Activated naive CD8-positive, alpha-beta T cell treated with anti-CD3 and anti-CD28 coated beads, Interleukin-2, amount 50 U/mL, for 24 hours (primary cell): Measurements from ENCODE around the gene TRIM16.
"Not testable (repeated sequence)": the region's sequence is repeated elsewhere in the genome, so short reads cannot be mapped to it uniquely, and the experiment has no call there.

Source experiments
- ATAC-seq: fragments of 150-1000 bp; cut with Tn5 transposase; one replicate; pipeline ENCODE4 v1.10.0; 2021
- DNase-seq: peaks from one replicate; pipeline ENCODE4 v3.0.0; 2021
- H3K27ac Mint-ChIP-seq: one replicate; pipeline ENCODE4 v1.8.0; 2021; ENCODE audit warnings: mild to moderate bottlenecking, mixed read lengths
- H3K27me3 Mint-ChIP-seq: one replicate; pipeline ENCODE4 v1.8.0; 2021; ENCODE audit warnings: mixed read lengths
- H3K36me3 Mint-ChIP-seq: one replicate; pipeline ENCODE4 v1.8.0; 2021; ENCODE audit warnings: low read depth, mixed read lengths
- H3K4me1 Mint-ChIP-seq: one replicate; pipeline ENCODE4 v1.8.0; 2021; ENCODE audit warnings: mixed read lengths
- H3K4me3 Mint-ChIP-seq: one replicate; pipeline ENCODE4 v1.8.0; 2021; ENCODE audit warnings: mild to moderate bottlenecking, moderate library complexity, mixed read lengths
- H3K9me3 Mint-ChIP-seq: one replicate; pipeline ENCODE4 v1.8.0; 2021; ENCODE audit warnings: mixed read lengths

TRIM16 gene

GRCh38 chr17:15649861-15650421 is 34.2 kb downstream of the TRIM16 start:
- Mint-ChIP-seq H3K4me1 (peaks cover 3% of the 10 kb centered on the region), H3K27me3 (no peaks in the 10 kb centered on the region), H3K9me3 (no peaks in the 10 kb centered on the region), H3K36me3 (peaks cover 6% of the 10 kb centered on the region), H3K4me3 (no peak overlapping the region), H3K27ac (no peak overlapping the region)
- DNase-seq: no peak
- no peak for ATAC-seq

- Mint-ChIP-seq H3K27me3 (no peaks in the 10 kb centered on the region), H3K27ac (no peak overlapping the region), H3K4me3 (no peak overlapping the region), H3K36me3 (peaks cover 5% of the 10 kb centered on the region), H3K4me1 (peaks cover 3% of the 10 kb centered on the region), H3K9me3 (no peaks in the 10 kb centered on the region)
- ATAC-seq: no peak
- no peak for DNase-seq
Observed at GRCh38 chr17:15648386-15648785, 35.7 kb downstream of the TRIM16 start.

GRCh38 chr17:15645942-15646312 is 38.2 kb downstream of the TRIM16 start:
- H3K4me1 Mint-ChIP-seq, H3K36me3 Mint-ChIP-seq, H3K27me3 Mint-ChIP-seq, H3K27ac Mint-ChIP-seq, DNase-seq, H3K4me3 Mint-ChIP-seq, H3K9me3 Mint-ChIP-seq, ATAC-seq: not testable (repeated sequence)

GRCh38 chr17:15645099-15645941 is 38.8 kb downstream of the TRIM16 start:
- not testable (repeated sequence) for H3K4me3 Mint-ChIP-seq

GRCh38 chr17:15642505-15643251 is 41.4 kb downstream of the TRIM16 start:
- not testable (repeated sequence) for H3K4me1 Mint-ChIP-seq, DNase-seq, H3K36me3 Mint-ChIP-seq, H3K9me3 Mint-ChIP-seq, ATAC-seq, H3K4me3 Mint-ChIP-seq, H3K27ac Mint-ChIP-seq, H3K27me3 Mint-ChIP-seq

More at GRCh38 chr17:15645099-15645941, 38.8 kb downstream of the TRIM16 start:
- not testable (repeated sequence) for DNase-seq, H3K9me3 Mint-ChIP-seq, H3K36me3 Mint-ChIP-seq, H3K27me3 Mint-ChIP-seq, H3K4me1 Mint-ChIP-seq, H3K27ac Mint-ChIP-seq, ATAC-seq

DNA sequence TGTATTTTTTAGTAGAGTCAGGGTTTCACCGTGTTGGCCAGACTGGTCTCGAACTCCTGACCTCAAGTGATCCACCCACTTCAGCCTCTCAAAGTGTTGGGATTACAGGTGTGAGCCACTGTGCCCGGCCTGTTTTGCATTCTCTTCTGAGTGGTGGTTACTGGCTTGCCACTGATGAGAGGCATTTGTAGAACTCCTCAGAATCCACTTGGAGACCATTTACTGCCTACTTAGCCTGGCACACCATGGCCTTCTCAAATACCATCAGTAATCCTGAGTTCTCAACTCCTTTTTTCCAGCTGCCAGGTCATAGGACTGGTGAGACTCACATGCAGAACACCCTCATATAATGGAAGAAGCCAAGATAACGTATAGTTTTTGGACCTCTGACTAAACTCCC is 42.1 kb downstream of the TRIM16 start:
- not testable (repeated sequence) for H3K4me1 Mint-ChIP-seq, H3K4me3 Mint-ChIP-seq, ATAC-seq, DNase-seq, H3K27me3 Mint-ChIP-seq, H3K36me3 Mint-ChIP-seq, H3K9me3 Mint-ChIP-seq, H3K27ac Mint-ChIP-seq

DNA sequence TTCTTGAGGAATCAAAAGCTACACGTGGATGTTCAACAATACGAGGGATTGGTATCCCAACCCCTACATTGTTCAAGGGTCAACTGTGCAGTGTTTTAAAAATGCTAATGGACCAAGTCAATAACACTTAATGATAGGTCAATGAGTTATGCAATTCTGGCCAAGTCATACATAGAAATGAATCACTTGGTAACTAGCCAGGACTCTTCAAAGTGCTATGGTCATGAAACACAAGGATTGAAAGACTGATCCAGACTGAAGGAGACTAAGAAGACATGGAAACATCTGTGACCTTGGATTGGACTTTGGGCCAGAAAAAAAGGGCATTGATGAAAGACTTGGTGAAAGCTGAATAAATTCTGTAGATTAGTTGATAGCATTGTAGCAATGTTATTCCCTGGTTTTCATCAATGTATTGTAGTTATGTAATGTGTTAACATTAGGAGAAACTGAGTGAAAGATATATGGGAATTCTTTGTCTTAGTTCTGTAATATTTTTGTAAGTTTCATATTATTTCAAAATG is 53.1 kb downstream of the TRIM16 start:
- H3K27ac Mint-ChIP-seq, H3K9me3 Mint-ChIP-seq, H3K27me3 Mint-ChIP-seq, H3K4me3 Mint-ChIP-seq, H3K4me1 Mint-ChIP-seq, ATAC-seq, DNase-seq: not testable (repeated sequence)
- peaks cover 16% of the 10 kb centered on the region for H3K36me3 Mint-ChIP-seq

DNA sequence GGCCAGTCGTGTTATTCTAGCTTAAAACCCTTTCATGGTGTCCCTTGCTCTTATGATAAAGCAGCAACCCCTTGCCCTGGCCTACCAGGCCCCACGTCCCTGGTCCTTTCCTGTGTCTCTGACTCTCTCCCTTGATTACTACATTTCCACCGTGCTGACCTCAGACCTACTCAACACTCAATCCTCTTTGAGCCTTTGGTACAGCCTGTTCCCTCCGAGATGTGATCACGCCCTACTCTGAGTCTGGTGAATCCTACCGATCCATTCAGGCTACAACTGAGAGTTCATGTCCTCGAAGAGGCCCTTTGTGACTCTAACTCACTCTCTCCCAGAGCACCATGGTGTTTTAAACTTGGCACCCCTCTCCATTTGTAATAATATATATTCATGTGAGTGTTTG is 54.1 kb downstream of the TRIM16 start:
- not testable (repeated sequence) for ATAC-seq, H3K27ac Mint-ChIP-seq, H3K9me3 Mint-ChIP-seq, H3K4me1 Mint-ChIP-seq, DNase-seq, H3K4me3 Mint-ChIP-seq, H3K27me3 Mint-ChIP-seq
- peaks cover 13% of the 10 kb centered on the region for H3K36me3 Mint-ChIP-seq

GRCh38 chr17:15623661-15624209 is 60.4 kb downstream of the TRIM16 start:
- DNase-seq, H3K27me3 Mint-ChIP-seq, ATAC-seq, H3K4me1 Mint-ChIP-seq, H3K27ac Mint-ChIP-seq, H3K4me3 Mint-ChIP-seq, H3K36me3 Mint-ChIP-seq, H3K9me3 Mint-ChIP-seq: not testable (repeated sequence)

DNA sequence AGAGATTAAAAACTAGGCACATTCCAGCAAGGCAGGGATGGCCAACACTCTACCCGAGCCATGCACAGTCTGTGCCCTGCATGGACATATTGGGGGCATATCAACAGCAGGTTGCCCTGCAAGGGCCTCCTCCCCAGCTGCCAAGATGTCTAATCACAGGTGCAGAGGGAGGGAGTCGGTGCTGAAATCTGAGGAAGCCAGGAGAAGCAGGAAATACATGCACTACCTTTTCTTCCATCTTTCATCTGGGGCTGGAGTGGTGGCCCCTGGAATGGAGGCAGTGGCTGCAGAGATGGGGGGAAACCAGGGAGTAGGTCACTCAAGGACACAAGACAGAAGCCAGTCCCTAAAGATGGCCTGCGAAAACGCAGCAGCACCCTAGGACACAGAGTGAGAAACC is 60.9 kb downstream of the TRIM16 start:
- H3K27me3 Mint-ChIP-seq, H3K36me3 Mint-ChIP-seq, H3K27ac Mint-ChIP-seq, ATAC-seq, H3K4me1 Mint-ChIP-seq, H3K4me3 Mint-ChIP-seq, H3K9me3 Mint-ChIP-seq, DNase-seq: not testable (repeated sequence)

DNA sequence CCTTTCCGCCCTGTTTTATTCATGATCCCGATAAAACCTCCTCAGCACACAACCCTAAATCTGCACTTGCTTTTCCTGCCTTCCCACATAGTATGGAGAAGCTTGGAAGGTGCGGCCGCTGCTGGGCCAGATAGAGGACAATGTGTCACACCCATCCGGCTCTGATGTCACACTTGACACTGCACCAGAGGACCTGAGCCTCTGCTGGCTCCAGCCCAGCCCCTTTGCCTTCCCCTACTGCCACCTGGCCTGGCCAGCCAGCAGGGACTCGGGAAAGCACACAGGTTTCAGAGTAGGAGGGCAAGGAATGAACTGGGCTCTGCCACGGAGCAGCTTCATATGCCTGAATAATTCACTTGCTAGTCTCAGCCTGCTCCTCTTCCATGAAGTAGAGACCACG is 62.0 kb downstream of the TRIM16 start:
- not testable (repeated sequence) for ATAC-seq, H3K27ac Mint-ChIP-seq

DNA sequence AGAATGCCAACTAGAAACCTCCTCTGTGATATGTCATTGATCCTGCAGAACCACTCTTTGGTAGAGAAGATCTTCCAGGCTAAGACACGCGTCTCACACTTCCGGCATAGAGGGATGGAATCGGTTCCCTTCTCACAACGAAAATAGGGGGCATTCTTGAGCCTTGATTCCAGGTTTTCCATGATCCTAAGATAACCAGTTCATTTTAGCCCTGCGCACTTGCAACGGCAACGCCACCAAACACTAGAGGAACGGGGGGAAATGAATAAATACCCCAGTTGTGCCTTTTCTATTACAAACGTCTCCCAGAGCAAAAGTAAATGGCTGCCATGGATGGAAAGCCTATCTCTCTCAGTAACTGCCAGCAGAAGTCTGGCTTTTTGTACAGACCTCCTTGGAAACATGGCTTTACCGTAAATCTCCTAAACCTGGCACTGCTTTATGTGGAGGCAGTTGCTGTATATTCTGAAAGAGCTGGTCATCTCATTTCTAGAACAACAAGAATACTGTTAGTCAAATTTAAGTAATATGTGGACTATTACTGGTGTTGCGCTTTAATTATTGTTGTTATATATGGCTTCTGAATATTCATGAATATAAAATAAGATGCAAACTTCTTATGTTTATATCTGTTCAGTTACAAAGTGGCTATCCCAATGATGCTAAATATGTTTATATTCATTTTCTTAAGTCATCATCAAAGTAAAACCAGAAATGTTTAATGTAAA is 64.6 kb downstream of the TRIM16 start, which contains the start of gene FBXW10B:
Gene FBXW10B (minus strand): TSS at position 374 of the 728 bp plus-strand sequence. CDS start 192 bp downstream, at position 182.
- DNase-seq, H3K9me3 Mint-ChIP-seq, H3K27ac Mint-ChIP-seq, H3K36me3 Mint-ChIP-seq, H3K4me3 Mint-ChIP-seq, ATAC-seq, H3K4me1 Mint-ChIP-seq, H3K27me3 Mint-ChIP-seq: not testable (repeated sequence)

More for the DNA sequence above, 62.0 kb downstream of the TRIM16 start:
- H3K4me3 Mint-ChIP-seq, H3K36me3 Mint-ChIP-seq, H3K4me1 Mint-ChIP-seq, DNase-seq, H3K27me3 Mint-ChIP-seq, H3K9me3 Mint-ChIP-seq: not testable (repeated sequence)

- H3K4me1 Mint-ChIP-seq, H3K27me3 Mint-ChIP-seq, H3K27ac Mint-ChIP-seq, H3K9me3 Mint-ChIP-seq, H3K36me3 Mint-ChIP-seq, DNase-seq, H3K4me3 Mint-ChIP-seq, ATAC-seq: not testable (repeated sequence)
Observed at GRCh38 chr17:15616828-15617227, 67.3 kb downstream of the TRIM16 start.

DNA sequence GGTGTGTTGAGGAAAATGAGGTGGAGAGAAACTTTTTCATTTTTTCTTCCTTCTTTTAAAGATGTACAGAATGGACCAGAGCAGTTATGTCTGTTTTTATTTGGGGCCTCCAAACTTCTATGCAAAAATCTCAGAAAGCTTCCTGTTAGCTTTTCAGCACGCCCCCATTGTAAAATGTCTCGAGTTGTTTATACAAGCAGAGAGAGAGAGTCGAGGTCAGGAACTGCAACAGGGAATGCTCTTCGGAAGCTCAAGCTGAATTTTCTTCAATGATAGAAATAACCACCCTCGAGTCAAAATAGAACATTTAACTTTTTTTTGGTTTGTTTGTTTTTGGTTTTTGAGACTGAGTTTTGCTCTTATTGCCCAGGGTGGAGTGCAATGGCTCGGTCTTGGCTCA is 68.3 kb downstream of the TRIM16 start:
- ATAC-seq, H3K27me3 Mint-ChIP-seq, H3K4me1 Mint-ChIP-seq, DNase-seq, H3K36me3 Mint-ChIP-seq, H3K4me3 Mint-ChIP-seq, H3K27ac Mint-ChIP-seq, H3K9me3 Mint-ChIP-seq: not testable (repeated sequence)
